Spleen (tissue), 7 donors: ENCODE data around the gene GJB4.

Source experiments
- POLR2A ChIP-seq, 3 donors: fragments of 450-650 bp; IDR thresholded peaks; one replicate each; pipeline ENCODE4 v1.5.1; 2017; ENCODE audit warnings: antibody characterized with exemption in 3 of 3, mild to moderate bottlenecking in 1 of 3
- TF ChIP-seq, protein P1 (sequence below), 11 experiments: fragments of 200-600 bp in 7 of 11; fragments of 450-650 bp in 4 of 11; sonication (generic) in 4 of 11; IDR thresholded peaks in 8 of 11; conservative IDR thresholded peaks in 3 of 11; 1 replicate in 7 of 11; 2 replicates in 4 of 11; pipeline versions ENCODE4 v1.4.0 to v1.8.0; 2016 to 2021; ENCODE audit warnings: antibody characterized with exemption in 11 of 11, inconsistent platforms in 4 of 11, mild to moderate bottlenecking in 1 of 11
- donor health status: DM: no; HTN: no; CAD: no; lungs with moderate emphysema.
- donor health status: DM: no; HTN: no; CAD: no.
- donor health status: DM: no; HTN: no; CAD: no.

DNA sequence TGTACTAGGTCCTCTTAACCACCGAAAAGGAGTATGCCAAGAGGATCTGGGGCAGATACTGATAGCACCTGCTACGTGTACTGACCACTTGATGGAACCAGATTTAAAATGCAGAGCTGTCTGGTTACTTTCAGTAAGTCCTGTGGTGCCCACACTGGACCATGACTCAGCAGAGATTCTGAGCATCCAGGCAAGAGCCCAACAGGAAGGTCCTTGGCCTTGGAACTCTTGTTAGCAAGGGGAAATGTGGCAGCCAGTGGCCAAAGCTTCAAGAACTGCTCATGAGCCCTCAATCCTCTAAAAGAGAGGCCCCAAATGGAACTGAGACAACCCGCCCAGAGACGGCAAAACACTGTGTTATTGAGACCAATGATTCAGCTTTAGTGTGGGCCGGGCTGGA, 8.9 kb upstream of the GJB4 start:
- TF ChIP-seq, protein P1, sequence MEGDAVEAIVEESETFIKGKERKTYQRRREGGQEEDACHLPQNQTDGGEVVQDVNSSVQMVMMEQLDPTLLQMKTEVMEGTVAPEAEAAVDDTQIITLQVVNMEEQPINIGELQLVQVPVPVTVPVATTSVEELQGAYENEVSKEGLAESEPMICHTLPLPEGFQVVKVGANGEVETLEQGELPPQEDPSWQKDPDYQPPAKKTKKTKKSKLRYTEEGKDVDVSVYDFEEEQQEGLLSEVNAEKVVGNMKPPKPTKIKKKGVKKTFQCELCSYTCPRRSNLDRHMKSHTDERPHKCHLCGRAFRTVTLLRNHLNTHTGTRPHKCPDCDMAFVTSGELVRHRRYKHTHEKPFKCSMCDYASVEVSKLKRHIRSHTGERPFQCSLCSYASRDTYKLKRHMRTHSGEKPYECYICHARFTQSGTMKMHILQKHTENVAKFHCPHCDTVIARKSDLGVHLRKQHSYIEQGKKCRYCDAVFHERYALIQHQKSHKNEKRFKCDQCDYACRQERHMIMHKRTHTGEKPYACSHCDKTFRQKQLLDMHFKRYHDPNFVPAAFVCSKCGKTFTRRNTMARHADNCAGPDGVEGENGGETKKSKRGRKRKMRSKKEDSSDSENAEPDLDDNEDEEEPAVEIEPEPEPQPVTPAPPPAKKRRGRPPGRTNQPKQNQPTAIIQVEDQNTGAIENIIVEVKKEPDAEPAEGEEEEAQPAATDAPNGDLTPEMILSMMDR (IDR thresholded peaks at IDR 0.05 in 8 of 11, conservative IDR thresholded peaks at IDR 0.05 in 3 of 11) = no peak
- TF ChIP-seq POLR2A (IDR thresholded peaks at IDR 0.05) = no peak
